ENCODE measurements around the gene MYO1G. TPM values are rescaled to one million over a fixed set of nuclear protein-coding genes. Genes with fewer than 3 reads are reported as not detected.
"Not testable (repeated sequence)": the region's sequence is repeated elsewhere in the genome, so short reads cannot be mapped to it uniquely, and the experiment has no call there.

Gene MYO1G
- total RNA-seq, 1 experiment from 2014 or later = 62.4 TPM

DNA sequence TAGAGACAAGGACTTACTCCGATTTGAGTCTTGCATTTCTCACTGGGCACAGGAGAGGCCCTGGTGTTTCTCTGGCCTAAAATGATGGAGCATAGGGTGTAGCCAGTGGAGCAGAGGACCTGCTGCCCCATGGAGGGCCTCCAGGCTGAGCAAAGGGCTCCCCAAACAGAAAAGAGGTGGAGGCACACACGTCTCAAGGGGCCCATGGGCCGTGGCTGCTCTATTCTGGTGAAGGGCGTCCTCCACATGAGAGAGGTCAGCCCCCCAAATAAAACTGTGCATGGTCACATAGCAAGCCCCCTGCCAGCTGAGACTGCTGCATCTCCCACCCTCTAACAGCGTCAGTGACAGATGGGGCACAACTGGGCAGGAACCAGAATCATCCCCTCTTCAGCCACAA lies 41.4 kb downstream of the MYO1G start:
- Histone ChIP-seq H4K20me1 (ENCODE audit: insufficient read depth, low read depth, low read length) (no peaks in the 10 kb centered on the region), H3K27ac (ENCODE audit: low read length) (no peak overlapping the region), H3K36me3 (ENCODE audit: insufficient read depth, low read length) (no peaks in the 10 kb centered on the region), H2AFZ (ENCODE audit: low read length) (no peak overlapping the region), H3K79me2 (ENCODE audit: low read length) (no peaks in the 10 kb centered on the region), H3K9ac (ENCODE audit: low read length) (no peak overlapping the region), H3K27me3 (ENCODE audit: low read length) (no peaks in the 10 kb centered on the region), H3K4me2 (ENCODE audit: low read depth, low read length, poor library complexity, severe bottlenecking) (no peak overlapping the region), H3K4me1 (ENCODE audit: low read length) (no peaks in the 10 kb centered on the region), H3K9me2 (replicated peaks; ENCODE audit: insufficient read depth, low read length) (no peaks in the 10 kb centered on the region), H3K4me3 (ENCODE audit: low read length) (no peak overlapping the region), H3K9me3 (ENCODE audit: low read length) (no peaks in the 10 kb centered on the region)
- no peak for DNase-seq

DNA sequence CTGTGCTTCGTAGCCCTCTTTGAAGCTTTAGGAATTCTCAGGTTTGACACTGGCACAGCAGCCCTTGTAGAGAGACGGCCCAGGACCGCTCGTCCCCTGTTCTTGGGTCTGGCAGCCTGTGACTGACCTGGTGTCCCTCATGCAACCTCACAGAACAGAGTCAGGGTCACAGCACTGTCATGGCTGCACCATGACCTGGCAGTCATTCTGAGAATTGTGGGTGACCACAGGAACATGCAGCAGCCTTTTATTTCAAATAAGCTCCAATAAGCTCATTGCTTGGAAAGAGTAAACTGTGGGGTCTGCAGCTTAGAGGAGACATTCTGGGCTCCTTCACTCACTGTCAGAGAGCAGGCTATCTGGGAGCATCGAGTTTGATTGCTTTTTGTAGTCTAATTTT lies 42.5 kb downstream of the MYO1G start:
- Histone ChIP-seq H3K27ac (ENCODE audit: low read length) (no peak overlapping the region), H3K9me3 (ENCODE audit: low read length) (no peaks in the 10 kb centered on the region), H4K20me1 (ENCODE audit: insufficient read depth, low read depth, low read length) (no peaks in the 10 kb centered on the region), H3K4me3 (ENCODE audit: low read length) (no peak overlapping the region), H3K9ac (ENCODE audit: low read length) (no peak overlapping the region), H3K9me2 (replicated peaks; ENCODE audit: insufficient read depth, low read length) (no peaks in the 10 kb centered on the region), H3K4me2 (ENCODE audit: low read depth, low read length, poor library complexity, severe bottlenecking) (no peak overlapping the region), H3K27me3 (ENCODE audit: low read length) (no peaks in the 10 kb centered on the region), H3K4me1 (ENCODE audit: low read length) (no peaks in the 10 kb centered on the region), H3K36me3 (ENCODE audit: insufficient read depth, low read length) (no peaks in the 10 kb centered on the region), H2AFZ (ENCODE audit: low read length) (no peak overlapping the region), H3K79me2 (ENCODE audit: low read length) (no peaks in the 10 kb centered on the region)
- DNase-seq = no peak

DNA sequence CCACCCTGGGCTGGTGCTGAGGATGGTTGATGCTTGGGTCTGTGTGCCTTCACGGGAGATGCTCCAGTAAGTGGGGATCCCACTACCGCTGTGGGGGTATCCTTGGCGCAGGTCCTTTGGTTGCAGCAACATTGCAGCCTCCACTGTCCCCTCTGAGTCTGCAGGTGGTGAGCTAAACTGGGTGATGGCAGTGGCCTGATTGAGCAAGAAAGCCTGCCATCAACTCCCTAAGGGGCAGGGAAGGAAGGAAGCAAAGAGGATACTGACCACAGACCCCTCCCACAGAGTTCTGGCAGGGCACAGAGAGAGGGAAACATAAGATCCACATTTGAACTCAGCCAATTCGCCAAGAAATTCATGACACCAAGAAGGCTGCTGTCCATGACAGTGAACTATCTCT lies 43.2 kb downstream of the MYO1G start:
- Histone ChIP-seq H3K27me3 (ENCODE audit: low read length) (no peaks in the 10 kb centered on the region), H3K36me3 (ENCODE audit: insufficient read depth, low read length) (no peaks in the 10 kb centered on the region), H3K4me1 (ENCODE audit: low read length) (no peaks in the 10 kb centered on the region), H3K9ac (ENCODE audit: low read length) (no peak overlapping the region), H3K4me3 (ENCODE audit: low read length) (no peak overlapping the region), H3K9me3 (ENCODE audit: low read length) (no peaks in the 10 kb centered on the region), H3K27ac (ENCODE audit: low read length) (no peak overlapping the region), H3K4me2 (ENCODE audit: low read depth, low read length, poor library complexity, severe bottlenecking) (no peak overlapping the region), H4K20me1 (ENCODE audit: insufficient read depth, low read depth, low read length) (no peaks in the 10 kb centered on the region), H3K79me2 (ENCODE audit: low read length) (no peaks in the 10 kb centered on the region), H2AFZ (ENCODE audit: low read length) (no peak overlapping the region), H3K9me2 (replicated peaks; ENCODE audit: insufficient read depth, low read length) (no peaks in the 10 kb centered on the region)
- DNase-seq = no peak

DNA sequence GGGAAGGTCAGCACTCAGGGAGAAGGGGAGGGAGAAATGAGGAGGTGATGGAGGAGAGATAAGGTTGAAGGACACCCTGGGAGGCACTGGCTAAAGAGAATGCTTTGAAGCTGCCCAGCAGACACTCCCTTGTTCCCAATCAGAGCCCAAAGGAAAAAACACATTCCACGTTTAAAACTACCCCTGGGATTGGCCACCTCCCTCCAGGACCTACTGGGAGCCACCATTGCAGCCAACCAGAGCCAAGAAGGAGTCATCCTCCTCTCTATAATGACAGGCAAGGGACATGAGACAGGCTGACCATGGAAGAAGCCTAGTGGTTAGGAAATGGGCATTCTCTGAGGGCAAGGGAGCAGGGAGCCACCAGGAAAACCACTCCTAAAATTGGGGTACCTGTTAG lies 43.8 kb downstream of the MYO1G start:
- Histone ChIP-seq H3K27ac (ENCODE audit: low read length) (no peak overlapping the region), H3K4me2 (ENCODE audit: low read depth, low read length, poor library complexity, severe bottlenecking) (no peak overlapping the region)

DNA sequence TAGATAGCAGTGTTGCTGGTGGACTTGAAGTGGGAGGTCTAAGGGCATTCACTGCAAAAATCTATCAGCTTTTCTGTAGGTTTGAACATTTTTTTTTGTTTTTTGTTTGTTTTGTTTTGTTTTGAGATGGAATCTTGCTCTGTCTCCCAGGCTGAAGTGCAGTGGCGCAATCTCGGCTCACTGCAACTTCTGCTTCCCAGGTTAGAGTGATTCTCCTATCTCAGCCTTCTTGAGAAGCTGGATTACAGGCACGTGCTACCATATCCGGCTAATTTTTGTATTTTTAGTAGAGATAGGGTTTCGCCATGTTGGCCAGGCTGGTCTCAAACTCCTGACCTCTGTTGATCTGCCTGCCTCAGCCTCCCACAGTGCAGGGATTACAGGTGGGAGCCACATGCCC lies 44.3 kb downstream of the MYO1G start:
- not testable (repeated sequence) for H3K27me3 ChIP-seq (ENCODE audit: low read length); H3K4me3 ChIP-seq (ENCODE audit: low read length); H3K79me2 ChIP-seq (ENCODE audit: low read length); H4K20me1 ChIP-seq (ENCODE audit: insufficient read depth, low read depth, low read length); H3K4me2 ChIP-seq (ENCODE audit: low read depth, low read length, poor library complexity, severe bottlenecking); DNase-seq; H3K9me3 ChIP-seq (ENCODE audit: low read length); H3K36me3 ChIP-seq (ENCODE audit: insufficient read depth, low read length); H3K27ac ChIP-seq (ENCODE audit: low read length); H3K9me2 ChIP-seq (replicated peaks; ENCODE audit: insufficient read depth, low read length); H2AFZ ChIP-seq (ENCODE audit: low read length); H3K9ac ChIP-seq (ENCODE audit: low read length); H3K4me1 ChIP-seq (ENCODE audit: low read length)

More for the DNA sequence above, 43.8 kb downstream of the MYO1G start:
- H3K4me1 ChIP-seq (ENCODE audit: low read length) = no peaks in the 10 kb centered on the region
- H3K4me3 ChIP-seq (ENCODE audit: low read length) = no peak overlapping the region
- H3K79me2 ChIP-seq (ENCODE audit: low read length) = no peaks in the 10 kb centered on the region
- H3K9ac ChIP-seq (ENCODE audit: low read length) = no peak overlapping the region
- no peaks in the 10 kb centered on the region for H3K27me3 ChIP-seq (ENCODE audit: low read length)
- no peaks in the 10 kb centered on the region for H3K36me3 ChIP-seq (ENCODE audit: insufficient read depth, low read length)
- no peaks in the 10 kb centered on the region for H3K9me2 ChIP-seq (replicated peaks; ENCODE audit: insufficient read depth, low read length)
- H4K20me1 ChIP-seq (ENCODE audit: insufficient read depth, low read depth, low read length) = no peaks in the 10 kb centered on the region
- no peaks in the 10 kb centered on the region for H3K9me3 ChIP-seq (ENCODE audit: low read length)
- no peak for DNase-seq
- no peak overlapping the region for H2AFZ ChIP-seq (ENCODE audit: low read length)

DNA sequence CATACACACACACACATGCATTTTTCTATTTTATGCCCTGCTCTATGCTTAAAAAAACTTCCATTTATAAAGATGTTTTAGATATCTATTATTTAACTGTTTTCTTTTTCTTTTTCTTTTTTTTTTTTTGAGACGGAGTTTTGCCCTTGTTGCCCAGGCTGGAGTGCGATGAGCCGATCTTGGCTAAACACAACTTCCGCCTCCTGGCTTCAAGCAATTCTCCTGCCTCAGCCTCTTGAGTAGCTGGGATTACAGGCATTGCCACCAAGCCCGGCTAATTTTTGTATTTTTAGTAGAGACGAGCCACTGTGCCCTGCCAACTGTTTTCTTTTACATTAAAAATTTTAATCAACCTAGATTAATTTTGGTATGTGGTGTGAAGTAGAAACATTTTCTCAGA lies 47.9 kb downstream of the MYO1G start:
- no peaks in the 10 kb centered on the region for H3K9me3 ChIP-seq (ENCODE audit: low read length)
- no peak overlapping the region for H3K4me2 ChIP-seq (ENCODE audit: low read depth, low read length, poor library complexity, severe bottlenecking)
- H3K9me2 ChIP-seq (replicated peaks; ENCODE audit: insufficient read depth, low read length) = no peaks in the 10 kb centered on the region
- no peaks in the 10 kb centered on the region for H3K36me3 ChIP-seq (ENCODE audit: insufficient read depth, low read length)
- H3K4me3 ChIP-seq (ENCODE audit: low read length) = no peak overlapping the region
- H3K4me1 ChIP-seq (ENCODE audit: low read length) = no peaks in the 10 kb centered on the region
- H4K20me1 ChIP-seq (ENCODE audit: insufficient read depth, low read depth, low read length) = no peaks in the 10 kb centered on the region
- H2AFZ ChIP-seq (ENCODE audit: low read length) = no peak overlapping the region
- no peak overlapping the region for H3K27ac ChIP-seq (ENCODE audit: low read length)
- no peaks in the 10 kb centered on the region for H3K27me3 ChIP-seq (ENCODE audit: low read length)
- H3K9ac ChIP-seq (ENCODE audit: low read length) = no peak overlapping the region
- H3K79me2 ChIP-seq (ENCODE audit: low read length) = no peaks in the 10 kb centered on the region
- no peak for DNase-seq

DNA sequence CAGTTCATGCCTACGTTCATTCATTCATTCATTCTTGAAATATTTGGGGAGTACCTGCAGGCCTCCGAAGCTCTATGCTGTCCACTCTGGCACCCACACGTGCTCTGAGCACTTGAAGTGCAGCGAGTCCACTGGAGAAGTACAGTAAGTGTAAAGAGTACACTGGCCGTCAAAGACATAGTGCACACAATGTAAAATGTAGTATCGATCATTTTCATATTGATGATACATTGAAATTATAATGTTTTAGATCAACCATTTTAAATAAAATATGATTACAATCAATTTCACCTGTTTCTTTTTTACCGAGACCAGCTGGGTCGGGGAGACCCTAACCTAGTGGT lies 56.5 kb downstream of the MYO1G start:
- Histone ChIP-seq H3K36me3 (ENCODE audit: insufficient read depth, low read length) (no peaks in the 10 kb centered on the region), H3K4me2 (ENCODE audit: low read depth, low read length, poor library complexity, severe bottlenecking) (no peak overlapping the region), H4K20me1 (ENCODE audit: insufficient read depth, low read depth, low read length) (no peaks in the 10 kb centered on the region), H3K9me3 (ENCODE audit: low read length) (no peaks in the 10 kb centered on the region), H3K27ac (ENCODE audit: low read length) (no peak overlapping the region), H3K4me3 (ENCODE audit: low read length) (no peak overlapping the region), H3K4me1 (ENCODE audit: low read length) (no peaks in the 10 kb centered on the region; the same call in 1 of the 2 replicates), H3K79me2 (ENCODE audit: low read length) (no peaks in the 10 kb centered on the region), H3K27me3 (ENCODE audit: low read length) (no peaks in the 10 kb centered on the region), H3K9ac (ENCODE audit: low read length) (no peak overlapping the region), H2AFZ (ENCODE audit: low read length) (no peak overlapping the region), H3K9me2 (replicated peaks; ENCODE audit: insufficient read depth, low read length) (no peaks in the 10 kb centered on the region)
- DNase-seq = no peak

DNA sequence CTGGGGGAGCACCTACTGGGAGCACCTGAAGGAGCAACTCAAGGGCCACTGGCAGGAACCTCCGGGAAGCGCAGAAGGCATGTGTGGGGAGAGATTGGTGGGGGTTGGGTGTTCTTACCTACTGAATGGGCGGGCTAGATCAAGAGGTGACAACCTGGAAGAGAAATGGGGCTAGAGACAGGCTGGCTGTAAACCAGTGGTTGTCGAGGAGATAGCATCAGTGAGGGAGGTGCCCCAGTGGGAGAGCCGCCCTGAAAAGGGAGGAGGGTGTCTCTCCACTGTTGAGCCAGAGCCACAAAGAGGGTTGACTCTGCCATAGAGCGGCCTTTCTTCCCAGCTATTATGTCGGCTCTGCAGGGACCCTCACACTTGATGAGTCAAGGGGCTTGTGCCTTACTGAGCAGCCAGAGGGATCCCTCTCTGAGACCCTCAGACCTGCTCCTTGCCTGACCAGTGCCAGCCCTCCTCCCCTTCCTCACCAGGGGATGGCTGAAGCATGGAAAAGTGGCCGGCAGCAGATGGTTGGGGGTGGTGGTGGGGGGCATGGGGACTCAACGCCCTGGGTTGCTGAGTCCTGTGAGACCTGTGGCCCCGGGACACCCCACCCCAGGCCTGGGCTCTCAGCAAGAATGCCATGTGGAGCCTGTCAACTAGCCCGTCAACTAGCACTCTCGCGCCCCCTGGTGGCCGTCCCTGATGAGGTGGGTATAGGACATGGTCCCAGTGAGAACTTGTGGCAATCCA lies 57.0 kb downstream of the MYO1G start:
- Histone ChIP-seq H3K9me3 (ENCODE audit: low read length) (no peaks in the 10 kb centered on the region), H3K9ac (ENCODE audit: low read length) (no peak overlapping the region), H3K4me2 (ENCODE audit: low read depth, low read length, poor library complexity, severe bottlenecking) (no peak overlapping the region), H3K27ac (ENCODE audit: low read length) (no peak overlapping the region), H3K79me2 (ENCODE audit: low read length) (no peaks in the 10 kb centered on the region), H2AFZ (ENCODE audit: low read length) (peak overlapping the region; percentile 63; the same call in 1 of the 2 replicates), H4K20me1 (ENCODE audit: insufficient read depth, low read depth, low read length) (no peaks in the 10 kb centered on the region), H3K4me3 (ENCODE audit: low read length) (no peak overlapping the region), H3K36me3 (ENCODE audit: insufficient read depth, low read length) (no peaks in the 10 kb centered on the region), H3K27me3 (ENCODE audit: low read length) (no peaks in the 10 kb centered on the region), H3K4me1 (ENCODE audit: low read length) (no peaks in the 10 kb centered on the region; the same call in 1 of the 2 replicates), H3K9me2 (replicated peaks; ENCODE audit: insufficient read depth, low read length) (no peaks in the 10 kb centered on the region)
- peak; percentile 97 for DNase-seq
